GM12878 (cell line): Measurements from ENCODE around the gene QRFP.

ENCODE experiments used
- BCLAF1 ChIP-seq: fragments of 450-650 bp; IDR thresholded peaks from 2 replicates; pipeline ENCODE4 v1.6.1; 2017; ENCODE audit warnings: antibody characterized with exemption, mild to moderate bottlenecking, moderate library complexity
- CTCF ChIP-seq, 3 experiments: IDR thresholded peaks in 2 of 3; conservative IDR thresholded peaks in 1 of 3; 2 replicates each; pipeline ENCODE4 v1.5.1; 2011; ENCODE audit warnings: low read depth in 3 of 3, low read length in 3 of 3, mild to moderate bottlenecking in 3 of 3, control low read depth in 2 of 3, moderate library complexity in 2 of 3, inconsistent platforms in 1 of 3, mixed read lengths in 1 of 3; ENCODE audit not compliant: control insufficient read depth in 2 of 3, insufficient read depth in 1 of 3; ENCODE audit errors: extremely low read depth in 1 of 3
- EP300 ChIP-seq, 2 experiments: fragments of 150-350 bp in 1 of 2; IDR thresholded peaks; 2 replicates each; pipeline ENCODE4 v1.6.1; 2011 to 2012; ENCODE audit warnings: low read depth in 2 of 2, low read length in 2 of 2, borderline replicate concordance in 1 of 2, improper control_type of control experiment in 1 of 2, inconsistent platforms in 1 of 2; ENCODE audit not compliant: control insufficient read depth in 1 of 2
- FOXM1 ChIP-seq: IDR thresholded peaks from 2 replicates; pipeline ENCODE4 v1.6.1; 2012; ENCODE audit warnings: low read depth, mild to moderate bottlenecking, inconsistent platforms, low read length, moderate library complexity
- KDM1A ChIP-seq: fragments of 200-600 bp; sonication (generic); IDR thresholded peaks from 2 replicates; pipeline ENCODE4 v1.6.1; 2016; ENCODE audit warnings: borderline replicate concordance
- POLR2AphosphoS5 ChIP-seq: IDR thresholded peaks from 2 replicates; pipeline ENCODE4 v1.6.1; 2011; ENCODE audit warnings: mild to moderate bottlenecking, low read length, inconsistent platforms
- RBBP5 ChIP-seq: fragments of 200-600 bp; sonication (generic); conservative IDR thresholded peaks from 2 replicates; pipeline ENCODE4 v1.6.1; 2016
- REST ChIP-seq: IDR thresholded peaks from 2 replicates; pipeline ENCODE4 v1.6.1; 2012; ENCODE audit warnings: mild to moderate bottlenecking, low read depth, low read length
- SMC3 ChIP-seq: IDR thresholded peaks from 2 replicates; pipeline ENCODE4 v1.6.1; 2011; ENCODE audit warnings: low read length, improper control_type of control experiment, borderline replicate concordance
- SUZ12 ChIP-seq: fragments of 200-600 bp; sonication (generic); IDR thresholded peaks from one replicate; pipeline ENCODE4 v1.6.1; 2018; ENCODE audit warnings: antibody characterized with exemption, mild to moderate bottlenecking; ENCODE audit not compliant: unreplicated experiment
- TAF1 ChIP-seq: IDR thresholded peaks from 2 replicates; pipeline ENCODE4 v1.6.1; 2011; ENCODE audit warnings: mild to moderate bottlenecking, low read depth, low read length, borderline replicate concordance
- TF ChIP-seq, protein P1 (sequence below): fragments of 450-650 bp; IDR thresholded peaks from 2 replicates; pipeline ENCODE4 v1.6.1; 2017; ENCODE audit warnings: mild to moderate bottlenecking, low read depth, inconsistent platforms; ENCODE audit not compliant: poor library complexity, severe bottlenecking

GRCh38 chr9:130914417-130915095, 17.9 kb upstream of the QRFP start:
- TF ChIP-seq TAF1 = no peak
- no peak for TF ChIP-seq RBBP5
- no peak for TF ChIP-seq CTCF (IDR thresholded peaks at IDR 0.05 in 2 of 3, conservative IDR thresholded peaks at IDR 0.05 in 1 of 3; ENCODE audit: control insufficient read depth in 2 of 3, extremely low read depth in 1 of 3, insufficient read depth in 1 of 3, low read depth in 3 of 3, low read length in 3 of 3)
- TF ChIP-seq EP300 (IDR thresholded peaks at IDR 0.05; ENCODE audit: borderline replicate concordance in 1 of 2, control insufficient read depth in 1 of 2, low read depth in 2 of 2, low read length in 2 of 2) = no peak
- no peak for TF ChIP-seq SUZ12
- TF ChIP-seq, protein P1, sequence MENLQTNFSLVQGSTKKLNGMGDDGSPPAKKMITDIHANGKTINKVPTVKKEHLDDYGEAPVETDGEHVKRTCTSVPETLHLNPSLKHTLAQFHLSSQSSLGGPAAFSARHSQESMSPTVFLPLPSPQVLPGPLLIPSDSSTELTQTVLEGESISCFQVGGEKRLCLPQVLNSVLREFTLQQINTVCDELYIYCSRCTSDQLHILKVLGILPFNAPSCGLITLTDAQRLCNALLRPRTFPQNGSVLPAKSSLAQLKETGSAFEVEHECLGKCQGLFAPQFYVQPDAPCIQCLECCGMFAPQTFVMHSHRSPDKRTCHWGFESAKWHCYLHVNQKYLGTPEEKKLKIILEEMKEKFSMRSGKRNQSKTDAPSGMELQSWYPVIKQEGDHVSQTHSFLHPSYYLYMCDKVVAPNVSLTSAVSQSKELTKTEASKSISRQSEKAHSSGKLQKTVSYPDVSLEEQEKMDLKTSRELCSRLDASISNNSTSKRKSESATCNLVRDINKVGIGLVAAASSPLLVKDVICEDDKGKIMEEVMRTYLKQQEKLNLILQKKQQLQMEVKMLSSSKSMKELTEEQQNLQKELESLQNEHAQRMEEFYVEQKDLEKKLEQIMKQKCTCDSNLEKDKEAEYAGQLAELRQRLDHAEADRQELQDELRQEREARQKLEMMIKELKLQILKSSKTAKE = no peak
- TF ChIP-seq KDM1A = no peak
- no peak for TF ChIP-seq POLR2AphosphoS5
- no peak for TF ChIP-seq SMC3
- no peak for TF ChIP-seq FOXM1
- TF ChIP-seq REST = no peak
- TF ChIP-seq BCLAF1 = no peak
